Colonic mucosa (tissue), 4 donors: ENCODE data around the gene P2RX6. TPM values are rescaled to one million over a fixed set of nuclear protein-coding genes. Genes with fewer than 3 reads are reported as not detected.

Experiments used
- DNase-seq: peaks from one replicate; pipeline ENCODE4 v3.0.0-alpha.2; 2020
- H3K27ac ChIP-seq: fragments of 200-600 bp; one replicate; pipeline ENCODE4 v1.8.0; 2021
- H3K27me3 ChIP-seq: fragments of 200-600 bp; one replicate; pipeline ENCODE4 v1.8.0; 2021
- H3K36me3 ChIP-seq: fragments of 200-600 bp; one replicate; pipeline ENCODE4 v1.8.0; 2021
- H3K4me1 ChIP-seq: fragments of 200-600 bp; one replicate; pipeline ENCODE4 v1.8.0; 2021; ENCODE audit warnings: mild to moderate bottlenecking
- H3K4me3 ChIP-seq: fragments of 200-600 bp; one replicate; pipeline ENCODE4 v1.8.0; 2021
- H3K9ac ChIP-seq, 2 donors: one replicate each; pipeline ENCODE4 v1.7.0; 2013; ENCODE audit warnings: control low read depth in 2 of 2, low read depth in 2 of 2, low read length in 2 of 2
- H3K9me3 ChIP-seq: fragments of 200-600 bp; one replicate; pipeline ENCODE4 v1.8.0; 2021
- intact Hi-C: fragments of 100-400 bp; cut with DNase I; formaldehyde crosslinking; loops from one replicate; pipeline ENCODE4 v1.14.1; 2022
- total RNA-seq, 2 donors: library from RNA; stranded (reverse); fragmentation: NEBNext Ultra II Directional in 1 of 2; extraction: Animal tissue kit (Norgen Biotek cat#: 25700) in 1 of 2; gene quantifications; one replicate each; pipeline ENCODE4 v1.2.1, GENCODE V29; 2021
- TF ChIP-seq, protein P1 (sequence below): fragments of 200-600 bp; IDR thresholded peaks from one replicate; pipeline ENCODE4 v1.8.0; 2022; ENCODE audit warnings: antibody characterized with exemption, mild to moderate bottlenecking
- donor health status: healthy.
- donor health status: DM: no; HTN: no; CAD: no.
- donor health status: DM: no; HTN: no; CAD: no.

Gene P2RX6
- total RNA-seq, result under 1 TPM; 0.27 to 0.62 TPM

- Histone ChIP-seq H3K4me1 (peaks cover 9% of the 10 kb centered on the region), H3K9me3 (no peaks in the 10 kb centered on the region), H3K27ac (peak within 1 kb of the TSS; percentile 37), H3K4me3 (peak within 1 kb of the TSS; percentile 34), H3K27me3 (no peaks in the 10 kb centered on the region), H3K36me3 (no peaks in the 10 kb centered on the region), H3K9ac (peak within 1 kb of the TSS; percentile 47 to 61)
- TF ChIP-seq, protein P1, sequence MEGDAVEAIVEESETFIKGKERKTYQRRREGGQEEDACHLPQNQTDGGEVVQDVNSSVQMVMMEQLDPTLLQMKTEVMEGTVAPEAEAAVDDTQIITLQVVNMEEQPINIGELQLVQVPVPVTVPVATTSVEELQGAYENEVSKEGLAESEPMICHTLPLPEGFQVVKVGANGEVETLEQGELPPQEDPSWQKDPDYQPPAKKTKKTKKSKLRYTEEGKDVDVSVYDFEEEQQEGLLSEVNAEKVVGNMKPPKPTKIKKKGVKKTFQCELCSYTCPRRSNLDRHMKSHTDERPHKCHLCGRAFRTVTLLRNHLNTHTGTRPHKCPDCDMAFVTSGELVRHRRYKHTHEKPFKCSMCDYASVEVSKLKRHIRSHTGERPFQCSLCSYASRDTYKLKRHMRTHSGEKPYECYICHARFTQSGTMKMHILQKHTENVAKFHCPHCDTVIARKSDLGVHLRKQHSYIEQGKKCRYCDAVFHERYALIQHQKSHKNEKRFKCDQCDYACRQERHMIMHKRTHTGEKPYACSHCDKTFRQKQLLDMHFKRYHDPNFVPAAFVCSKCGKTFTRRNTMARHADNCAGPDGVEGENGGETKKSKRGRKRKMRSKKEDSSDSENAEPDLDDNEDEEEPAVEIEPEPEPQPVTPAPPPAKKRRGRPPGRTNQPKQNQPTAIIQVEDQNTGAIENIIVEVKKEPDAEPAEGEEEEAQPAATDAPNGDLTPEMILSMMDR, result no peak
- intact Hi-C loops, result no loop called here
- DNase-seq, result peak; percentile 68
These were observed at the start of gene P2RX6 for GRCh38 chr22:21014726-21015465. Gene P2RX6, plus strand, starts transcription at chr22:21015165. Its CDS starts 10 bp downstream, at chr22:21015175.

- Histone ChIP-seq H3K27ac (peak overlapping the region; percentile 87), H3K9ac (peak overlapping the region; percentile 88), H3K27me3 (no peaks in the 10 kb centered on the region), H3K4me1 (peaks cover 3% of the 10 kb centered on the region), H3K9me3 (no peaks in the 10 kb centered on the region), H3K4me3 (peak overlapping the region; percentile 50), H3K36me3 (no peaks in the 10 kb centered on the region)
- peak; percentile 83 for DNase-seq
- intact Hi-C loops, result loop anchor here (10.0 kb wide), 1 partner anchor 91 kb away; no protein-coding TSS in a partner anchor
- TF ChIP-seq, protein P1, result no peak
These were observed 48.8 kb upstream of the P2RX6 start for GRCh38 chr22:20965888-20966855.

- no peak for DNase-seq
- Histone ChIP-seq H3K36me3 (no peaks in the 10 kb centered on the region), H3K4me3 (no peak within 1 kb of the TSS), H3K27me3 (no peaks in the 10 kb centered on the region), H3K9me3 (no peaks in the 10 kb centered on the region), H3K9ac (peak within 1 kb of the TSS; percentile 62 to 88), H3K27ac (peak within 1 kb of the TSS; percentile 87), H3K4me1 (peaks cover 3% of the 10 kb centered on the region)
- intact Hi-C loops, result loop anchor here (10.0 kb wide), 1 partner anchor 92 kb away; no protein-coding TSS in a partner anchor
- TF ChIP-seq, protein P1, result no peak
These were observed 47.9 kb upstream of the P2RX6 start, which contains the start of gene AIFM3 for GRCh38 chr22:20966883-20967696. Gene AIFM3, plus strand, starts transcription at chr22:20967255. Its CDS starts 690 bp downstream, at chr22:20967945.

DNA sequence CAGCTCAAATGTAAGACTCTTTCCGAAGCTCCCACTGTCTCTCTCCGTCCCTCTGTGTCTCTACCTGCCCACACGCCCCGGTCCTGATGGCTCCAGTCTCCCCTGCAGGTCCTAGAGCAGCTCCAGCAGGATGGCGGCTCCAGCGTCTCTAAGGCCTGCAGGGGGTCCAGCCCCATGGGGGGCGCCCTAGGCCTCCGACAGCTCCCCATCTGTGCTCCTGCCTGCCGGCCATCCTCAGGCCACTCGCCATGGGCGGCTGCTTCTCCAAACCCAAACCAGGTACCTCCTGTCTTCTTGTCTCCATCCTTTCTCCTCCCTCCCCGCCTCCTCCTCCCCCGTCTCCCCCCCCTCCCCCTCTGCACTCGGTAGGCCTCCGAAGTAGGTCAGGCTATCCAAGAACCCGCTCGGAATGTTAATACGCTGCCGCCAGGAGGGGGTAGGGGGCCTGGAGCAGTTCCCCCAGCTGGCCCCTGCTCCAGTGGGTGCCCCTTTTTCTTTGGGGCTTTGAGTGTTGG is 47.2 kb upstream of the P2RX6 start:
- Histone ChIP-seq H3K27ac (no peak overlapping the region), H3K27me3 (no peaks in the 10 kb centered on the region), H3K4me3 (no peak overlapping the region), H3K9me3 (no peaks in the 10 kb centered on the region), H3K4me1 (peaks cover 3% of the 10 kb centered on the region), H3K36me3 (no peaks in the 10 kb centered on the region), H3K9ac (peak overlapping the region in 1 of 2 donors; percentile 12)
- intact Hi-C loops, result loop anchor here (10.0 kb wide), 1 partner anchor 93 kb away; no protein-coding TSS in a partner anchor
- TF ChIP-seq, protein P1, result no peak
- no peak for DNase-seq
